Heart right ventricle (tissue), 16 donors: ENCODE data around the gene PKHD1. TPM values are rescaled to one million over a fixed set of nuclear protein-coding genes. Genes with fewer than 3 reads are reported as not detected.
"Not testable (repeated sequence)": the region's sequence is repeated elsewhere in the genome, so short reads cannot be mapped to it uniquely, and the experiment has no call there.

ENCODE experiments used
- ATAC-seq, 8 donors: fragments of 200-7000 bp; cut with Tn5 transposase; one replicate each; pipeline ENCODE4 v1.9.1; 2020; ENCODE audit warnings: mild to moderate bottlenecking in 8 of 8, moderate library complexity in 8 of 8, moderate number of reproducible peaks in 1 of 8
- DNase-seq, 2 donors: peaks; one replicate each; pipeline ENCODE4 v3.0.0-alpha.2; 2020
- H3K27ac ChIP-seq, 10 donors: fragments of 200-600 bp; sonication (generic) in 2 of 10; one replicate each; pipeline versions ENCODE4 v1.5.0 to v1.8.0; 2020 to 2022; ENCODE audit warnings: mild to moderate bottlenecking in 3 of 10
- H3K27me3 ChIP-seq, 7 donors: fragments of 200-600 bp; one replicate each; pipeline ENCODE4 v1.8.0; 2021 to 2022; ENCODE audit warnings: mild to moderate bottlenecking in 2 of 7
- H3K36me3 ChIP-seq, 9 donors: fragments of 200-600 bp; sonication (generic) in 1 of 9; one replicate each; pipeline versions ENCODE4 v1.5.0 to v1.8.0; 2020 to 2022; ENCODE audit warnings: mild to moderate bottlenecking in 2 of 9
- H3K4me1 ChIP-seq, 9 donors: fragments of 200-600 bp; sonication (generic) in 1 of 9; one replicate each; pipeline versions ENCODE4 v1.5.0 to v1.8.0; 2020 to 2022; ENCODE audit warnings: mild to moderate bottlenecking in 4 of 9
- H3K4me3 ChIP-seq, 10 donors: fragments of 200-600 bp; sonication (generic) in 2 of 10; one replicate each; pipeline versions ENCODE4 v1.5.0 to v1.8.0; 2020 to 2022; ENCODE audit warnings: mild to moderate bottlenecking in 7 of 10, moderate library complexity in 2 of 10
- H3K9me3 ChIP-seq, 11 donors: fragments of 200-600 bp in 10 of 11; sonication (generic) in 2 of 11; one replicate each; pipeline versions ENCODE4 v1.5.0 to v1.8.0; 2013 to 2022; ENCODE audit warnings: mild to moderate bottlenecking in 2 of 11, control low read depth in 1 of 11, moderate library complexity in 1 of 11
- CTCF ChIP-seq, 9 donors: fragments of 200-600 bp; sonication (generic) in 2 of 9; IDR thresholded peaks; one replicate each; pipeline versions ENCODE4 v1.5.0 to v1.8.0; 2021 to 2022; ENCODE audit warnings: antibody characterized with exemption in 9 of 9, mild to moderate bottlenecking in 5 of 9, moderate library complexity in 1 of 9
- WGBS, 2 donors: extraction: QIAGEN DNeasy Blood & Tissue Kit; methylation state at CpG; one replicate each; pipeline ENCODE4 v1.1.7; 2013; ENCODE audit warnings: inconsistent platforms in 1 of 2; 5-methylcytosine and 5-hydroxymethylcytosine counted together
- intact Hi-C, 10 donors: fragments of 100-400 bp; cut with DNase I; formaldehyde crosslinking; loops; one replicate each; pipeline versions ENCODE4 v1.11.1 to v1.14.2; 2022
- polyA plus RNA-seq, 2 donors: library from polyadenylated mRNA; stranded (reverse); fragments of 200-250 nt; gene quantifications; one replicate each; pipeline ENCODE4 v1.2.3, GENCODE V29; 2013
- total RNA-seq, 10 donors: library from RNA; stranded (reverse); fragmentation: NEBNext Ultra II Directional in 3 of 10; extraction: Animal tissue kit (Norgen Biotek cat#: 25700) in 3 of 10; gene quantifications; one replicate each; pipeline versions ENCODE4 v1.2.1 to v1.2.4, GENCODE V29; 2021 to 2023
- donor health status: Arrhythmogenic right ventricular cardiomyopathy.
- donor health status: ischemic (EF 13 %, LVEDD 7.1; RV severe dilation, severe dysfunction).
- donor health status: healthy with polysubstance abuse.
- donor health status: DM: no; HTN: yes; CAD: no.
- donor health status: DM: no; HTN: no; CAD: no.
- donor health status: ischemic (EF 25% LVEDD 6.9; RV normal size, moderate dysfunction).
- donor health status: ischemic (EF 25% LVEDD 5.7; RV mildly dilated, moderate dysfunction).
- donor health status: healthy.
- donor health status: DM: yes; HTN: yes; CAD: no.
- donor health status: Ischemic cardiomyopathy.
- donor health status: ischemic (EF 35%, LVEDD 5.7; RV mildly dilated, moderate dysfunction).
- donor health status: nonischemic (EF 11% LVEDD 7.7; RV severe dilation, severe dysfunction).
- donor health status: DM: yes; HTN: yes; CAD: no.
- donor health status: PGD.
- donor health status: ischemic (EF 29% LVEDD 5.4; RV normal size, mild dysfunction).
- donor health status: nonischemic (EF 23%, LVEDD 6.1; RV moderate dilation, normal function).

Gene PKHD1
- total and polyA plus RNA-seq, 12 donors = under 0.01 to 0.07 (median 0.02) TPM; not detected in 7

- DNase-seq = no peak
- no peak for ATAC-seq
- Histone ChIP-seq H3K9me3 (peaks cover 0 to 4% (median 0%) of the 10 kb centered on the region in 11 donors), H3K4me3 (no peak overlapping the region), H3K36me3 (no peaks in the 10 kb centered on the region), H3K27me3 (peaks cover 0 to 8% (median 0%) of the 10 kb centered on the region in 7 donors), H3K4me1 (no peaks in the 10 kb centered on the region), H3K27ac (no peak overlapping the region)
- intact Hi-C loops = no loop called here
- 66 to 69% methylated on average over 5 of the region's 5 CpGs for WGBS, 2 donors
- TF ChIP-seq CTCF (IDR thresholded peaks at IDR 0.05) = no peak
Measured at GRCh38 chr6:51929934-51930574, 157.4 kb downstream of the PKHD1 start.

GRCh38 chr6:51928320-51928719 is 159.1 kb downstream of the PKHD1 start:
- Histone ChIP-seq H3K27me3 (peaks cover 0 to 8% (median 0%) of the 10 kb centered on the region in 7 donors), H3K4me3 (no peak overlapping the region), H3K4me1 (no peaks in the 10 kb centered on the region), H3K36me3 (no peaks in the 10 kb centered on the region), H3K27ac (no peak overlapping the region), H3K9me3 (peaks cover 0 to 6% (median 0%) of the 10 kb centered on the region in 11 donors)
- no peak for DNase-seq
- intact Hi-C loops = no loop called here
- no peak for TF ChIP-seq CTCF (IDR thresholded peaks at IDR 0.05)
- ATAC-seq = no peak
- 73 to 83% methylated on average over 3 of the region's 3 CpGs for WGBS, 2 donors

- no peak for DNase-seq
- no peak overlapping the region for H3K4me3 ChIP-seq
- H3K9me3 ChIP-seq = peaks cover 0 to 14% (median 0%) of the 10 kb centered on the region in 11 donors
- WGBS, 2 donors = 27 to 40% methylated on average over 1 of the region's 1 CpG
- no peaks in the 10 kb centered on the region for H3K36me3 ChIP-seq
- intact Hi-C loops = no loop called here
- no peak overlapping the region for H3K27ac ChIP-seq
- no peak for TF ChIP-seq CTCF (IDR thresholded peaks at IDR 0.05)
- no peaks in the 10 kb centered on the region for H3K4me1 ChIP-seq
- peaks cover 0 to 8% (median 0%) of the 10 kb centered on the region in 7 donors for H3K27me3 ChIP-seq
- no peak for ATAC-seq
Measured at GRCh38 chr6:51927450-51927849, 160.0 kb downstream of the PKHD1 start.

GRCh38 chr6:51926125-51926524 is 161.3 kb downstream of the PKHD1 start:
- Histone ChIP-seq H3K4me3 (no peak overlapping the region), H3K4me1 (no peaks in the 10 kb centered on the region), H3K9me3 (peaks cover 0 to 20% (median 0%) of the 10 kb centered on the region in 11 donors), H3K27me3 (peaks cover 0 to 8% (median 0%) of the 10 kb centered on the region in 7 donors), H3K36me3 (no peaks in the 10 kb centered on the region), H3K27ac (no peak overlapping the region)
- no peak for ATAC-seq
- TF ChIP-seq CTCF (IDR thresholded peaks at IDR 0.05) = no peak
- 75 to 80% methylated on average over 5 of the region's 5 CpGs for WGBS, 2 donors
- no peak for DNase-seq
- intact Hi-C loops = no loop called here

- H3K4me1 ChIP-seq, H3K36me3 ChIP-seq, H3K4me3 ChIP-seq, ATAC-seq, H3K27ac ChIP-seq, H3K27me3 ChIP-seq, DNase-seq, intact Hi-C loops: not testable (repeated sequence)
- H3K9me3 ChIP-seq = peaks cover 0 to 37% (median 0%) of the 10 kb centered on the region in 11 donors
- 84 to 91% methylated on average over 9 of the region's 9 CpGs for WGBS, 2 donors
Measured at GRCh38 chr6:51922479-51922878, 164.9 kb downstream of the PKHD1 start.

GRCh38 chr6:51918347-51918746 is 169.1 kb downstream of the PKHD1 start:
- H3K27me3 ChIP-seq, H3K36me3 ChIP-seq, ATAC-seq, H3K4me1 ChIP-seq, intact Hi-C loops, DNase-seq, H3K27ac ChIP-seq, H3K4me3 ChIP-seq: not testable (repeated sequence)
- WGBS, 2 donors = 86 to 92% methylated on average over 2 of the region's 2 CpGs
- peaks cover 0 to 34% (median 0%) of the 10 kb centered on the region in 11 donors for H3K9me3 ChIP-seq
